ENCODE results near the gene KRTAP5-5.
"Not testable (repeated sequence)": the region's sequence is repeated elsewhere in the genome, so short reads cannot be mapped to it uniquely, and the experiment has no call there.

KRTAP5-5 gene

GRCh38 chr11:1605923-1606322 is 23.7 kb upstream of the KRTAP5-5 start:
- H3K4me3 ChIP-seq (ENCODE audit: low read length in 2 of 2); H2AFZ ChIP-seq (ENCODE audit: low read length); H3K4me1 ChIP-seq (ENCODE audit: control insufficient read depth in 2 of 2, insufficient read depth in 1 of 2, low read depth in 1 of 2, low read length in 2 of 2); H3K4ac ChIP-seq (ENCODE audit: low read length); H3K27ac ChIP-seq (replicated peaks; ENCODE audit: low read length); H3K18ac ChIP-seq (ENCODE audit: low read length); H2BK5ac ChIP-seq (ENCODE audit: low read length); H3K14ac ChIP-seq (ENCODE audit: low read length); H3K36me3 ChIP-seq (replicated peaks in 1 of 2; ENCODE audit: control insufficient read depth in 2 of 2, insufficient read depth in 2 of 2, low read length in 2 of 2); H3K9ac ChIP-seq (ENCODE audit: low read depth, low read length, poor library complexity); DNase-seq (ENCODE audit: low spot score); H4K8ac ChIP-seq (ENCODE audit: low read depth, low read length); H3K9me3 ChIP-seq (replicated peaks in 1 of 2; ENCODE audit: control insufficient read depth in 2 of 2, insufficient read depth in 1 of 2, low read depth in 1 of 2, low read length in 2 of 2); H4K91ac ChIP-seq (ENCODE audit: low read depth, low read length, poor library complexity); H2BK12ac ChIP-seq (ENCODE audit: low read length); H3K23ac ChIP-seq (ENCODE audit: low read depth, low read length, poor library complexity); H2AK5ac ChIP-seq (ENCODE audit: low read depth, low read length); H2BK120ac ChIP-seq (ENCODE audit: low read depth, low read length); H3K4me2 ChIP-seq (ENCODE audit: insufficient read depth, low read length, poor library complexity, severe bottlenecking); H2BK15ac ChIP-seq (ENCODE audit: low read length); H3K79me1 ChIP-seq (ENCODE audit: low read depth, low read length): not testable (repeated sequence)
- no CpG with 5 or more reads among the region's 13 CpGs for WGBS, 2 donors (ENCODE audit: extremely low coverage in 2 of 2, insufficient read length in 2 of 2, insufficient replicate concordance in 1 of 2)
- H3K27me3 ChIP-seq (ENCODE audit: control insufficient read depth in 3 of 3, insufficient read depth in 3 of 3, low read depth in 1 of 3, low read length in 3 of 3), result peaks cover 0 to 41% (median 0%) of the 10 kb centered on the region in 3 experiments

- not testable (repeated sequence) for H3K27ac ChIP-seq (replicated peaks; ENCODE audit: low read length); H4K91ac ChIP-seq (ENCODE audit: low read depth, low read length, poor library complexity); H4K8ac ChIP-seq (ENCODE audit: low read depth, low read length); H3K4ac ChIP-seq (ENCODE audit: low read length); H2BK12ac ChIP-seq (ENCODE audit: low read length); H2AK5ac ChIP-seq (ENCODE audit: low read depth, low read length); H2BK120ac ChIP-seq (ENCODE audit: low read depth, low read length); H2BK5ac ChIP-seq (ENCODE audit: low read length); H3K9me3 ChIP-seq (replicated peaks in 1 of 2; ENCODE audit: control insufficient read depth in 2 of 2, insufficient read depth in 1 of 2, low read depth in 1 of 2, low read length in 2 of 2); H3K9ac ChIP-seq (ENCODE audit: low read depth, low read length, poor library complexity); H3K36me3 ChIP-seq (replicated peaks in 1 of 2; ENCODE audit: control insufficient read depth in 2 of 2, insufficient read depth in 2 of 2, low read length in 2 of 2); H3K4me3 ChIP-seq (ENCODE audit: low read length in 2 of 2); H3K79me1 ChIP-seq (ENCODE audit: low read depth, low read length); H2BK15ac ChIP-seq (ENCODE audit: low read length); H3K4me2 ChIP-seq (ENCODE audit: insufficient read depth, low read length, poor library complexity, severe bottlenecking); DNase-seq (ENCODE audit: low spot score); H3K14ac ChIP-seq (ENCODE audit: low read length); H3K4me1 ChIP-seq (ENCODE audit: control insufficient read depth in 2 of 2, insufficient read depth in 1 of 2, low read depth in 1 of 2, low read length in 2 of 2); H3K23ac ChIP-seq (ENCODE audit: low read depth, low read length, poor library complexity)
- H3K18ac ChIP-seq (ENCODE audit: low read length), result peak overlapping the region; percentile 35
- no CpG with 5 or more reads among the region's 18 CpGs for WGBS, 2 donors (ENCODE audit: extremely low coverage in 2 of 2, insufficient read length in 2 of 2, insufficient replicate concordance in 1 of 2)
- H3K27me3 ChIP-seq (ENCODE audit: control insufficient read depth in 3 of 3, insufficient read depth in 3 of 3, low read depth in 1 of 3, low read length in 3 of 3), result peaks cover 0 to 41% (median 0%) of the 10 kb centered on the region in 3 experiments
- peak overlapping the region; percentile 45 for H2AFZ ChIP-seq (ENCODE audit: low read length)
Observed at GRCh38 chr11:1607156-1607845, 22.3 kb upstream of the KRTAP5-5 start.

GRCh38 chr11:1607901-1608300 is 21.7 kb upstream of the KRTAP5-5 start:
- not testable (repeated sequence) for H4K91ac ChIP-seq (ENCODE audit: low read depth, low read length, poor library complexity); H3K9me3 ChIP-seq (replicated peaks in 1 of 2; ENCODE audit: control insufficient read depth in 2 of 2, insufficient read depth in 1 of 2, low read depth in 1 of 2, low read length in 2 of 2); H2BK15ac ChIP-seq (ENCODE audit: low read length); H2BK120ac ChIP-seq (ENCODE audit: low read depth, low read length); H3K9ac ChIP-seq (ENCODE audit: low read depth, low read length, poor library complexity); H3K27ac ChIP-seq (replicated peaks; ENCODE audit: low read length); H3K4me2 ChIP-seq (ENCODE audit: insufficient read depth, low read length, poor library complexity, severe bottlenecking); H2AK5ac ChIP-seq (ENCODE audit: low read depth, low read length); H3K36me3 ChIP-seq (replicated peaks in 1 of 2; ENCODE audit: control insufficient read depth in 2 of 2, insufficient read depth in 2 of 2, low read length in 2 of 2); H3K79me1 ChIP-seq (ENCODE audit: low read depth, low read length); H2AFZ ChIP-seq (ENCODE audit: low read length); H3K18ac ChIP-seq (ENCODE audit: low read length); H3K4ac ChIP-seq (ENCODE audit: low read length); H2BK12ac ChIP-seq (ENCODE audit: low read length); H3K4me1 ChIP-seq (ENCODE audit: control insufficient read depth in 2 of 2, insufficient read depth in 1 of 2, low read depth in 1 of 2, low read length in 2 of 2); DNase-seq (ENCODE audit: low spot score); H2BK5ac ChIP-seq (ENCODE audit: low read length); H3K4me3 ChIP-seq (ENCODE audit: low read length in 2 of 2); H3K23ac ChIP-seq (ENCODE audit: low read depth, low read length, poor library complexity); H4K8ac ChIP-seq (ENCODE audit: low read depth, low read length); H3K14ac ChIP-seq (ENCODE audit: low read length)
- H3K27me3 ChIP-seq (ENCODE audit: control insufficient read depth in 3 of 3, insufficient read depth in 3 of 3, low read depth in 1 of 3, low read length in 3 of 3), result peaks cover 0 to 41% (median 0%) of the 10 kb centered on the region in 3 experiments
- WGBS, 2 donors (ENCODE audit: extremely low coverage in 2 of 2, insufficient read length in 2 of 2, insufficient replicate concordance in 1 of 2), result no CpG with 5 or more reads among the region's 5 CpGs

- Histone ChIP-seq H2BK5ac (ENCODE audit: low read length) (no peak within 1 kb of the TSS), H3K23ac (ENCODE audit: low read depth, low read length, poor library complexity) (no peak within 1 kb of the TSS), H3K4me2 (ENCODE audit: insufficient read depth, low read length, poor library complexity, severe bottlenecking) (no peak within 1 kb of the TSS), H3K27ac (replicated peaks; ENCODE audit: low read length) (no peak within 1 kb of the TSS), H3K18ac (ENCODE audit: low read length) (peak within 1 kb of the TSS; percentile 35), H3K4ac (ENCODE audit: low read length) (no peak within 1 kb of the TSS), H2BK12ac (ENCODE audit: low read length) (no peak within 1 kb of the TSS), H3K36me3 (replicated peaks in 1 of 2; ENCODE audit: control insufficient read depth in 2 of 2, insufficient read depth in 2 of 2, low read length in 2 of 2) (no peaks in the 10 kb centered on the region), H2BK15ac (ENCODE audit: low read length) (no peak within 1 kb of the TSS), H4K8ac (ENCODE audit: low read depth, low read length) (no peak within 1 kb of the TSS), H3K14ac (ENCODE audit: low read length) (no peak within 1 kb of the TSS), H2BK120ac (ENCODE audit: low read depth, low read length) (no peak within 1 kb of the TSS), H3K27me3 (ENCODE audit: control insufficient read depth in 3 of 3, insufficient read depth in 3 of 3, low read depth in 1 of 3, low read length in 3 of 3) (peaks cover 0 to 41% (median 0%) of the 10 kb centered on the region in 3 experiments), H2AK5ac (ENCODE audit: low read depth, low read length) (no peak within 1 kb of the TSS), H3K4me1 (ENCODE audit: control insufficient read depth in 2 of 2, insufficient read depth in 1 of 2, low read depth in 1 of 2, low read length in 2 of 2) (peaks cover 0 to 8% of the 10 kb centered on the region in 2 donors), H3K79me1 (ENCODE audit: low read depth, low read length) (peaks cover 3% of the 10 kb centered on the region), H4K91ac (ENCODE audit: low read depth, low read length, poor library complexity) (no peak within 1 kb of the TSS), H3K4me3 (ENCODE audit: low read length in 2 of 2) (no peak within 1 kb of the TSS), H2AFZ (ENCODE audit: low read length) (peak within 1 kb of the TSS; percentile 45), H3K9ac (ENCODE audit: low read depth, low read length, poor library complexity) (no peak within 1 kb of the TSS), H3K9me3 (replicated peaks in 1 of 2; ENCODE audit: control insufficient read depth in 2 of 2, insufficient read depth in 1 of 2, low read depth in 1 of 2, low read length in 2 of 2) (no peaks in the 10 kb centered on the region)
- no peak for DNase-seq (ENCODE audit: low spot score)
- WGBS, 2 donors (ENCODE audit: extremely low coverage in 2 of 2, insufficient read length in 2 of 2, insufficient replicate concordance in 1 of 2), result no CpG with 5 or more reads among the region's 4 CpGs
Observed at GRCh38 chr11:1608363-1608762, 21.2 kb upstream of the KRTAP5-5 start, which contains the start of gene KRTAP5-3. KRTAP5-3 (minus strand) TSS chr11:1608463; CDS start chr11:1608385, 78 bp downstream.
